ENCODE data around the gene AXIN2. TPM values are rescaled to one million over a fixed set of nuclear protein-coding genes. Genes with fewer than 3 reads are reported as not detected.

AXIN2 gene
- total and polyA plus RNA-seq, 11 donors, result 5.6 to 24.0 (median 12.9) TPM

GRCh38 chr17:65564793-65565192 lies 3.3 kb upstream of the AXIN2 start:
- Histone ChIP-seq H3K27me3 (peaks cover 0 to 14% (median 0%) of the 10 kb centered on the region in 9 donors), H3K4me3 (no peak overlapping the region), H3K4me1 (peaks cover 0 to 19% (median 10%) of the 10 kb centered on the region in 12 donors), H3K9me3 (no peaks in the 10 kb centered on the region), H3K27ac (peak overlapping the region in 10 of 12 donors; percentile 37 to 78 (median 58)), H3K36me3 (no peaks in the 10 kb centered on the region)
- ATAC-seq, result peak; percentile 35 to 57 (median 48)
- DNase-seq, result peak in 3 of 5 donors; percentile 46 to 72 (median 60)
- intact Hi-C loops (cut with DNase I), result loop anchor here in 4 of 10 donors (5.0 to 10.0 kb wide), 4 partner anchors 170 to 610 kb away; no protein-coding TSS in a partner anchor
- WGBS, 4 donors, result 25 to 33% (median 29%) methylated on average over 8 of the region's 8 CpGs
- TF ChIP-seq POLR2A (IDR thresholded peaks at IDR 0.05) (no peak), CTCF (IDR thresholded peaks at IDR 0.05) (no peak)

DNA sequence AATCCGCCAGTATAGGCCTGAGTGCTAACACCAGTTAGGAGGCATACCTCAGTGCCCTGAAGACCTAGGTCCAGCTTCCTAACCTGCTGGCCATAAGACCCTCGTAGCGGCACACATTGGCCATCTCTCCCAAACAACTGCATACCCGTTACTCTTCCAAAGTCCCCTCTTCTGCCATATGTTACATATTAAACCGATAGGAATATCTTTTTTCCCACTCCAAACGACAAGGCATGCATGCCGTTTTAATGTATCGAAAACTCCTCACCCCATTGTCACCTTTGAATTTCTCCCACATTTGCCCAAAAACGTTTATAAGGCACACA lies 721 bp upstream of the AXIN2 start:
- ATAC-seq (no peak), DNase-seq (no peak)
- TF ChIP-seq POLR2A (IDR thresholded peaks at IDR 0.05) (no peak), CTCF (IDR thresholded peaks at IDR 0.05) (no peak)
- Histone ChIP-seq H3K4me1 (peaks cover 0 to 36% (median 11%) of the 10 kb centered on the region in 12 donors), H3K4me3 (peak overlapping the region in 8 of 12 donors; percentile 71 to 100 (median 90)), H3K36me3 (peaks cover 0 to 4% (median 0%) of the 10 kb centered on the region in 9 donors), H3K9me3 (no peaks in the 10 kb centered on the region), H3K27ac (peak overlapping the region in 4 of 12 donors; percentile 91 to 96 (median 94)), H3K27me3 (peaks cover 0 to 20% (median 0%) of the 10 kb centered on the region in 9 donors)
- 53 to 57% (median 56%) methylated on average over 9 of the region's 9 CpGs for WGBS, 4 donors
- intact Hi-C loops (cut with DNase I), result loop anchor here in 4 of 10 donors (5.0 to 10.0 kb wide), 4 partner anchors 173 to 613 kb away; no protein-coding TSS in a partner anchor

GRCh38 chr17:65560628-65561451 lies 608 bp downstream of the AXIN2 start:
- peaks cover 0 to 4% (median 0%) of the 10 kb centered on the region in 9 donors for H3K36me3 ChIP-seq
- peaks cover 0 to 20% (median 0%) of the 10 kb centered on the region in 9 donors for H3K27me3 ChIP-seq
- intact Hi-C loops (cut with DNase I), result loop anchor here in 4 of 10 donors (5.0 to 10.0 kb wide), 4 partner anchors 174 to 614 kb away; no protein-coding TSS in a partner anchor
- peak overlapping the region in 10 of 12 donors; percentile 86 to 98 (median 90) for H3K27ac ChIP-seq
- DNase-seq, result peak; percentile 85 to 91 (median 88)
- ATAC-seq, result peak; percentile 35 to 52 (median 48)
- TF ChIP-seq POLR2A (IDR thresholded peaks at IDR 0.05), result peak in 1 of 2 donors; percentile 40
- no peak for TF ChIP-seq CTCF (IDR thresholded peaks at IDR 0.05)
- no peaks in the 10 kb centered on the region for H3K9me3 ChIP-seq
- peaks cover 0 to 36% (median 13%) of the 10 kb centered on the region in 12 donors for H3K4me1 ChIP-seq
- H3K4me3 ChIP-seq, result peak overlapping the region; percentile 65 to 100 (median 88)
- WGBS, 4 donors, result 0 to 2% (median 1%) methylated on average over 10 to 113 of the region's 113 CpGs
